Neural cell (in vitro differentiated cells): ENCODE measurements around the gene GJE1.

Source experiments
- EP300 ChIP-seq: fragments of 450-650 bp; conservative IDR thresholded peaks from 2 replicates; pipeline ENCODE4 v1.6.1; 2014; ENCODE audit warnings: antibody characterized with exemption, mild to moderate bottlenecking, moderate library complexity; ENCODE audit not compliant: poor library complexity, severe bottlenecking
- EZH2 ChIP-seq: fragments of 200-600, 300-800 bp; shearing (Covaris generic), sonication (generic); IDR thresholded peaks from 2 replicates; pipeline ENCODE4 v1.6.1; 2014; ENCODE audit warnings: antibody characterized with exemption, low read length, borderline replicate concordance, mild to moderate bottlenecking; ENCODE audit not compliant: insufficient read depth, poor library complexity, severe bottlenecking
- RAD21 ChIP-seq: fragments of 450-650 bp; conservative IDR thresholded peaks from 2 replicates; pipeline ENCODE4 v1.6.1; 2014; ENCODE audit warnings: antibody characterized with exemption, mild to moderate bottlenecking, moderate library complexity
- REST ChIP-seq: IDR thresholded peaks from 2 replicates; pipeline ENCODE4 v1.6.1; 2012; ENCODE audit warnings: borderline replicate concordance
- TF ChIP-seq, protein P1 (sequence below): fragments of 450-650 bp; IDR thresholded peaks from 2 replicates; pipeline ENCODE4 v1.5.1; 2014; ENCODE audit warnings: antibody characterized with exemption, mild to moderate bottlenecking, moderate library complexity; ENCODE audit not compliant: poor library complexity, severe bottlenecking

DNA sequence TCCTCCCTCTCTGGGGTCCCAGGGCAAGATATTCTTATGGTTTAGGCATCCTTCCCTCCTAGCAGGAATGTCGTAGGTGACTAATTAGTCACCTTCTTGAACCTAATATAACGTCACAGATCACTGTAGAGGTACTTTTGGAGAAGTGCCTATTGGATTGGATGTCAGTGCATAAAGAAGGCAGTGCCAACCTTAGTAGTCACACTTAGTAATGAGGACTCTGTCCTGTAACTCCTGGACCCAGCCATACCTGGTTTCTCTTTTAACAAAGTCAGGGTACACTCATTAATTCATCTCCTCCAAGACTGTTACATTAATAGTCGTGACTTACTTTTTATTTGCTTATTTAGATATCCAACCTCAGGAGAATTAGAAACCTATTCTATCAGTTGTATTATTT, 34.3 kb downstream of the GJE1 start:
- TF ChIP-seq EZH2 (no peak), EP300 (no peak), REST (no peak), RAD21 (no peak)
- TF ChIP-seq, protein P1, sequence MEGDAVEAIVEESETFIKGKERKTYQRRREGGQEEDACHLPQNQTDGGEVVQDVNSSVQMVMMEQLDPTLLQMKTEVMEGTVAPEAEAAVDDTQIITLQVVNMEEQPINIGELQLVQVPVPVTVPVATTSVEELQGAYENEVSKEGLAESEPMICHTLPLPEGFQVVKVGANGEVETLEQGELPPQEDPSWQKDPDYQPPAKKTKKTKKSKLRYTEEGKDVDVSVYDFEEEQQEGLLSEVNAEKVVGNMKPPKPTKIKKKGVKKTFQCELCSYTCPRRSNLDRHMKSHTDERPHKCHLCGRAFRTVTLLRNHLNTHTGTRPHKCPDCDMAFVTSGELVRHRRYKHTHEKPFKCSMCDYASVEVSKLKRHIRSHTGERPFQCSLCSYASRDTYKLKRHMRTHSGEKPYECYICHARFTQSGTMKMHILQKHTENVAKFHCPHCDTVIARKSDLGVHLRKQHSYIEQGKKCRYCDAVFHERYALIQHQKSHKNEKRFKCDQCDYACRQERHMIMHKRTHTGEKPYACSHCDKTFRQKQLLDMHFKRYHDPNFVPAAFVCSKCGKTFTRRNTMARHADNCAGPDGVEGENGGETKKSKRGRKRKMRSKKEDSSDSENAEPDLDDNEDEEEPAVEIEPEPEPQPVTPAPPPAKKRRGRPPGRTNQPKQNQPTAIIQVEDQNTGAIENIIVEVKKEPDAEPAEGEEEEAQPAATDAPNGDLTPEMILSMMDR, result no peak
